GM20000 (cell line): Measurements from ENCODE around the gene FLT4.
A peak's percentile ranks its signal among the peaks of the same experiment; 100 is the strongest.
"Not testable (repeated sequence)": the region's sequence is repeated elsewhere in the genome, so short reads cannot be mapped to it uniquely, and the experiment has no call there.

Source experiments
- DNase-seq: peaks from one replicate; pipeline ENCODE4 v3.0.0; 2012; ENCODE audit warnings: low spot score
- CTCF ChIP-seq: IDR thresholded peaks from 2 replicates; pipeline ENCODE4 v1.5.1; 2012; ENCODE audit warnings: mild to moderate bottlenecking, control low read depth; ENCODE audit errors: extremely low read depth, missing control alignments

Gene FLT4

GRCh38 chr5:180675036-180675635, 25.7 kb upstream of the FLT4 start:
- TF ChIP-seq CTCF: no peak
- no peak for DNase-seq

DNA sequence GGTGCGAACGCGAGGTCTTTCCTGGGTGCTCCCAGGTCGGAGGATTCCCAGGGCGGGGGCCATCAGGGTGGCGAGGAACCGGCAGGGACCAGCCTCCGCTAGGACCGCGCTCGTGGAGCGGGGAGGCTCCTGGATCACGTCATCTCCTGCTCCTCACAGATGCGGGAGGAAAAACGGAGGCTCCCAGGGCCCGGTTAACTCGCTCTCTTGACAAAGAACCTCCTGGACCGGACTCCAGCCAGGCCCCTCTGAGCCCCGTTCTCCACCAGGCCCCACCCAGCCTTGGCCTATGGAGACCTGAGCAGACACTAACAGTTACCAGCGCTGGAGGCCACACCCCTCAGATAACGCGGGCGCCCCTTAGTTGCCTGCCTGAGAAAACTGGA, 24.7 kb upstream of the FLT4 start:
- DNase-seq: not testable (repeated sequence)

DNA sequence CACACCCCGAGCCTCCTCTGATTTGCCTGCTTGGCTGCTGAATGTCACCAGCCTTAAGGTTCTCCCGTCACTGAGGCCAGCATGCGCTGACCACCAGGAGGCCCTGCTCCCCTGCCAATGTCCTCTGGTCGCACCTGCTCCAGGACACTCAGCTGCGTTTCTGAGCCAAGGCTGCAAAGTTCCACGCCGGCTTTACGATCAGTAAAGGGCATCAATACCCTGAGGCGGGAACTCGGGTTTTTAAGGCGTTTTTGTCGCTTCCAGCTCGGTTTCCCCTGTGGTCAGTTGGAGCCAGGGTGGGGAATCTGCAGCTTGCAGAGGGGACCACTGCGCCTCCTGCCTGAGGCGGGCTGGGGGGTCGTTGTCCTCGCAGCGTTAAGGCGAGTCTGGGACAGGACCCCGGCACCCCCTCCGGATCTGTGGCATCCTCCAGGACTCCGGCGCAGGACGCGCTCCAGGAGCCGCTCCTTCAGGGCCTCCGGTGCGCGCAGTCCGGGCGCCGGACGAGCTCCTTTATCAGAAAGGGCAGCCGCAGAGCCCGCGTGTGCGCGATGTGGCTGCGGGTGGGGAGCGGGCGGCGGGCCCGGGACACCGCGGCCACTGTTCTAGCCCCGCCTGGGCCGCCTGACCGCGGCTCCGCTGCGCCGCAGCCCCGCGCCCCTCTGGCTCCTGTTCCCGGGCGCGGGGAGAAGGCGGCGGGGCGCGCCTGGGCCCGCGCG, 24.1 kb upstream of the FLT4 start:
- DNase-seq: no peak
- no peak for TF ChIP-seq CTCF

DNA sequence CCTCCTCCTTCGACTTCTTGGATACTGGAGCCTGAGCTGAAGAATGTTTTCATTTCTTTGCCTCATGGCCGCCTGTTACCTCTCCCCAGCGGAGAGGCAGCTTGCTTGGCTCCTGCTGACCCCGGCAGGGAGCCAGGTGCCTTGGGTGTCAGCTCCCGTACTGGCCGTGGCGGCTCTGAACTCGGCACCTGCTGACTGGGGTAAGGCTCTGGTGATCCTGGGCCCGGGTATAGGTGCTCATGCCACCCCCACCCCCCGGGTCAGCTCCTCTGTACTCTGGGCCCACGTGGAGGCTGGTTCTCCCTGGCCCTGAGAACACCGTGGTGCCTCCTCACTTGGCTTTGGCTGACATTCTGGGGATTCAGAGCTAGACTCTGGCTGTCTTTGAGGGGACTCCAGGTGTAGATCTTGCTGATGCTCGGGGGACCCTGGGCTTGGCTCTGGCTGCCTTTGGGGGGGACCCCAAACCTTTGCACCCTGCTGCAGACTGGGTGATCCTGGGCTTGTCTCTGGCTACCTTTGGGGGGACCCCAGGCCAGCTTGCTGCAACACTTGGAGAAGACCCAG, 22.6 kb upstream of the FLT4 start:
- DNase-seq: not testable (repeated sequence)

- peak; percentile 71 for TF ChIP-seq CTCF
- peak; percentile 72 for DNase-seq
These were observed 21.4 kb upstream of the FLT4 start for GRCh38 chr5:180670586-180671359.

GRCh38 chr5:180670157-180670556, 20.8 kb upstream of the FLT4 start:
- TF ChIP-seq CTCF: no peak
- DNase-seq: no peak

- TF ChIP-seq CTCF: no peak
- no peak for DNase-seq
These were observed 20.3 kb upstream of the FLT4 start for GRCh38 chr5:180669661-180670060.

- no peak for TF ChIP-seq CTCF
- no peak for DNase-seq
These were observed 19.6 kb upstream of the FLT4 start for GRCh38 chr5:180668835-180669596.
